GM04504 (cell line): ENCODE data around the gene SMCHD1.
"Not testable (repeated sequence)": the region's sequence is repeated elsewhere in the genome, so short reads cannot be mapped to it uniquely, and the experiment has no call there.

Experiments
- DNase-seq: peaks from one replicate; pipeline ENCODE4 v3.0.0-alpha.2; 2012; ENCODE audit warnings: low read depth

Gene SMCHD1

DNA sequence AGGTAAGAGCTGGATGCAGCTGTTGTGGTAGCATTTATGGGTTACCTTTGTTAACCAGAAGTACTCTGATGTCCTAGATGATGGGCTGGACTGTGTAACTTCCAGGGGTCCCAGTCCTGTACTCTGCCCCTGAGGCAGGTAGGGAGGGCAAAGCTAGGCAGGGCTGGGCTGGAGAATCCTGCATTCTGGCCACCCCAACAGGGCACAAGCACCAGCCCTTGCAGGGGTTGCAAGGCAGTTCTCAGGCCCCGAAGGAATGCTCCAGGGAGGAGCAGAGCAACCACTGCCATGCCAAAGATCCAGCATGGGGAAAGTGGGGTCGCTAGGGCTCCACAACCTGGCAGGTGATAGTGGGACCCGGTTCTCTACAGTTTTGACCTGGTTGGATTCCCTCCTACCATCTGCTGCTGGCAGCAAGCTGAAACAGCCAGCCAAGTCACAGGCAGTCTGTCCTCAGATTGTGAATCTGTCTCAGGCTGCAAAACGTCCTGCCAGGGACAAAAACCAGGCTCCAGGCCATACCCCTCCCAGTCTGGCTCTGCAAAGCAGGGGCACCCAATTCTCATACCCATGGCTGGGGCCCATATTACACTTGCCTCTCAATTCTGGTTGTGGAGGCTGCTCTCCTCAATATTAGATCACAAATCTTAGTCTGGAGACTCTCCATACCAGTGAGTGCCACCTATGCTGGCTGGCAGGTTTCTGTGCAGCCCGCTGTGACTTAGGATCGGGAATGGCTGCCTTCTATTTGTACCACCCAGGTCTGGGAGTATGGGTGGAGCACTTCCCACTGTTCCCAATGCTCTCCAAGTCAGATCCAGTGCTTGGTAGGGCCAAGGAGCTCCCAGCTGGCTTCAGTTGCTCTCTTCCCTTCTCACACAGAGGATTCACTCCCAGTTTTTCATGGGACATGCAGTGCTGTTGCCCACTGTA lies 61.1 kb downstream of the SMCHD1 start:
- no peak for DNase-seq

DNA sequence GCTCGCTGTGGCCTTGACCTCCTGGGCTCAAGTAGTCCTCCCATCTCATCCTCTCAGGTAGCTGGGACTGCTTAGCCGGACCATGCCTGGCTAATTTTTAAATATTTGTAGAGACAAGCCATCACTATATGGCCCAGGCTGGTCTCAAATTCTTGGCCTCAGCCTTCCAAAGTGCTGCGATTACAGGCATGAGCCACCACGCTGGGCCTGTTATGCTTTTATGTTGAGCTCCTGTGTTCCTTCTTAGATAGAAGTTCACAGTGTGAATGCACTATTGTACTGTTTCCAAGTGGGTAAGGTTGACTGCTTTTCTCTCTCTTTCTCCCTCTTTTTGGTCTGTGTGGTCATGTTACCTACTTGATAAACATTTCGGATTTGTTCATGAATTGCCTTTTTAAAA lies 61.9 kb downstream of the SMCHD1 start:
- DNase-seq, result no peak

GRCh38 chr18:2719040-2719439 lies 63.5 kb downstream of the SMCHD1 start:
- DNase-seq, result no peak

DNA sequence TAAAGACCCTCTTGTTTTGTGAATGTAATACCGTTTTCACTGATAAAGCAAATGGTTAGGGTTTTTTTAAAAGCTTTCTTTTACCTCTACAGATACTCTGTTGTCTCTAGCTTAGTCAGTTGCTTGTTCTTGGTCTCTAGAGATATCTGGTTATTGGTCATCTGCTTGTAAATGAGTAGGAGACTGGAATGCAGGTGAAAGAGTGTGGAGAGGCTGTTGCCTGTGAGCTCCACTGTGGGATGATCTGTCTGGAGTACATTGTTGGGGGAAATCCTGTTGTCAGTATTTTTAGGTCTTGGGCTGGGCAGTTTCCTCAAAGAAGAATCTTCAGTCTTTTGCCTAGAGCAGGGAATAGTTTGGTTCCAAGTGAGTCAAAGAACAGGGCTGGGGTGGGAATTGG lies 67.7 kb downstream of the SMCHD1 start:
- DNase-seq, result no peak

DNA sequence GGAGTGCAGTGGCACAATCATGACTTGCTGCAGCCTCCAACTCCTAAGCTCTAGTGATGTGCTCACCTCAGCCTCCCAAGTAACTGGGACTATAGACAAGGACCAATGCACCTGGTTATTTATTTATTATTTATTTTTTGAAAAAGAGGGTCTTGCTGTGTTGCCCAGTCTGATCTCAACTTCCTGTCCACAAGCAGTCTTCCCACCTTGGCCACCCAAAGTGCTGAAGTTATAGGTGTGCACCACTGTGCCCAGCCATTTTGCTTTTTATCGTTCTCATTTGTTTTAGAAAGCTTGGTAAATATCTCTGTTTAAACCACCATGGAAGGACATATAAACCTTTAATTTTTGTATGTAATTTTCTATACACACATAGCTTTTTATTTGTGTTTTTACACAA lies 74.2 kb downstream of the SMCHD1 start:
- DNase-seq, result no peak

DNA sequence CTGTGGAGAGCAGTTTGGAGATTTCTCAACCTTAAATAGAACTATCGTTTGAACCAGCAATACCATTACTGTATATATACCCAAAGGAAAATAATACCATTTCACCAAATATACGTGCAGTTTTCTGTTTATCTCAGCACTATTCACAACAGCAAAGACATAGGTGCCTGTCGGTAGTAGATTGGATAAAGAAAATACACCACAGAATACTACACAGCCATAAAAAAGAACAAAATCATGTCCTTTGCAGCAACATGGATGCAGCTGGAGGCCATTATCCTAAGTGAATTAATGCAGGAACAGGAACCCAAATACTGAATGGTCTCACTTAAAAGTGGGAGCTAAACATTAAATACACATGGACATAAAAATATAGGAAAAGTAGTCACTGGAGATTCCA lies 81.3 kb downstream of the SMCHD1 start:
- DNase-seq, result no peak

DNA sequence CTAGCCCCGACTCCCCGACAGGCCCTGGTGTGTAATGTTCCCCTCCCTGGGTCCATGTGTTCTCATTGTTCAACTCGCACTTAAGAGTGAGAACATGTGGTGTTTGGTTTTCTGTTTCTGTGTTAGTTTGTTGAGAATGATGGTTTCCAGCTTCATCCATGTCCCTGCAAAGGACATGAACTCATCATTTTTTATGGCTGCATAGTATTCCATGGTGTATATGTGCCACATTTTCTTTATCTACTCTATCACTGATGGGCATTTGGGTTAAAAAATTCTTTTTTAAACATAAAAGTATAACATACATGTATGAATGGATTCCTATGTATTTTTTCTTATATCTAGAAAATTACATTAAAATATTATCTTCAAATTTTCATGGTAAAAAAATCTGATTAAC lies 84.6 kb downstream of the SMCHD1 start:
- not testable (repeated sequence) for DNase-seq

DNA sequence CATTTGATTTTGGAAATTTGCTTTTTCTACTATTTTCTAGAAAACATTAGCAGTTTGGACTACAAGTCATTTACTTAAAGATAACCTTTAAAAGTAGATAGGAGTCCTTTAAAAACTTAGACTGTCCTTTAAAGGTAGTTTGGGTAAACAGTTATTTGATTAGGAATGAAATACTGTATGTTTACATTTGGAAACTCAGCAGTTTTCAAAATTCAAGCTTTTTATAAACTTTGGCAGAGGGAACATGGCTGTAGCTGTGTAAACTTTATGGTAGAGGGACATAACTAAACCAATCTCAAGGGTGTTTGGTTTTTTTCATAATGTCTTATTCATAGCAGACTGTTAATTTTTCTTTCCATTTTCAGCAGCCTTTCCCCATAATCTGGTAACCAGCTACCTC lies 90.7 kb downstream of the SMCHD1 start:
- no peak for DNase-seq

- DNase-seq, result no peak
These were observed 102.8 kb downstream of the SMCHD1 start for GRCh38 chr18:2758309-2758708.

DNA sequence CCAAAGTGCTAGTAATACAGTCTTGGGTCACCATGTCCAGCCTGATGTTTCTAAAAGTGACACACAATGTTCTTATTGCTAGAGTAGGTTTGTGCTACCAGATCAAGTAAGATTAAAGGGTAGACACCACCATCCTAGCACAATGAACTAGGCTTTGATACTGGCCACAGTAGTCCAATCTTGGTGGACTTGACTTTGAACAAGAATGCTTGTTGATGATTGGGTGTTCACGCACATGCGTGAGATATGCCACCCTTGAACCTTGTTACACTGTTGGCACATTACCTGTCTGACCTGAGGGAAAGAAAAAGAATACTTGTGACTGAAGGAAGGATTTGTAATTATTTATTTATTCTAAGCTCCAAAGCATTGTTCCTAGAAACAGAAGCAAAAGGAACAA lies 119.1 kb downstream of the SMCHD1 start:
- no peak for DNase-seq

DNA sequence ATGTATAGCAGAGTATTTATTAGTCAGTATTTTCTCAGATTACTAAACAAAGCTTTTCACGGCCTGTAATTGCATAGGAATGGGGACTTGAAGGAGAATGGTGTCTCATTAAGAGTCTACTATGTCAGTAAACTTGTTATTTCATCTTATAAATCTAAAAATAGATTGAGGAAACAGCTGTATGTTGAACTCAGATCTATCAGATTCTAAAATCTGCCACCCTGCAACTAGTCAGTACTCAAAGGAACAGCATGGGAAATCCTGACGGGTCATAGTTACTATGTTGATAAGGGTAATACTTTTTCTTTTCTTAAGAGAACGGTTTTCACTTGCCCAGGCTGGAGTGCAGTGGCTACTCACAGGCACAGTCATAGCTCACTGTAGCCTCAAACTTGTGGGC lies 121.1 kb downstream of the SMCHD1 start:
- DNase-seq, result no peak

- no peak for DNase-seq
These were observed 121.7 kb downstream of the SMCHD1 start for GRCh38 chr18:2777241-2777640.

DNA sequence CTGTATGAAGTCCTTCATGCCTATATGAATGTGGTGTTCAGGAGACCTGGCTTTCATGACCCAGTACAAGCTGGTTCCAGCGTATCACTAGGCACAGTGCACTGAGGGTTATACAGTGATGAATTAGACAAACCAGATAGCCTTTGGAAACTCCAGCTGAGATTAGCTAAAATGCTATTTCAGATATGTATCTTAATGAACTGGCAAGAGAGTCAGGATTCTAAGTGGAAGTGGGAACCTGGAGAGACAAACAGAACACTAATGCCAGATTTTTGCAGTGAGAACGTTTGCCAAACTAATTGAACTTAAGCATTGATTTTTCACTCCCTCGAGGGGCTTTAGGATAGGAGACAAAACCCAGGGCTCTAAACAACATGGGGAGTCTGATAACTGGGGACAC lies 125.2 kb downstream of the SMCHD1 start:
- no peak for DNase-seq

DNA sequence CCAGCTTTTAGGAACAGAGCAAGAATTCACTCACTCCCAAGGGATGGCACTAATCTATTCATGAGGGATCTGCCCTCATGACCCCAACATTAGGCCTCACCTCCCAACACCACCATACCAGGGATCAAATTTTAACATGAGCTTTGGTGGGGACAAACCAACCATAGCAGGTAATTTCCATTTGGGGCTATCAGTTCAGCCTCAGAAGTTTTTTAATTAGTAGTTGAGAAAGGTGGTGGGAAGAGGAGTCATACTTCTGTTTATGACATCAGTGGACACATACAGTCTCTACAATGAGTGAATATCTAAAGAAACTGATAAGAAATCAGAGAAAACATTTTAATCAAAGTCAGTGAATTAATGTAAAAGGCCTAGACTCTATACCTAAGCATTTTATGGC lies 131.7 kb downstream of the SMCHD1 start:
- DNase-seq, result no peak

DNA sequence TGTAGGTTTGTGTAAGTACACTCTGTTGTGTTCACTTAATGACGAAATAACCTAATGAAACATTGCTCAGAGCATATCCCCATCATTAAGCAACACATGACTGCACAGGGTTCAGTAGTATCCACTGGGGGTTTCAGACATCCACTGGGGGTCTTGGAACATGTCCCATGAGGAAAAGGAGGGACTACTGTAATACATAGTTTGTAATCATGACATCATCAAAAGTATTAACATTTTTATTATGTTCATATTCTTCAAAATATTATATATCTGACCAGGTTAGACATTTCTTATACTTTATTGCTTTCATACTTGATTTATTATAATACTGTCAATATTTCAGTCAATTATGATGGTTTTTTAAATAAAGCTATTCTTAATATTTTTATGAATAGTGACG lies 136.9 kb downstream of the SMCHD1 start:
- no peak for DNase-seq

DNA sequence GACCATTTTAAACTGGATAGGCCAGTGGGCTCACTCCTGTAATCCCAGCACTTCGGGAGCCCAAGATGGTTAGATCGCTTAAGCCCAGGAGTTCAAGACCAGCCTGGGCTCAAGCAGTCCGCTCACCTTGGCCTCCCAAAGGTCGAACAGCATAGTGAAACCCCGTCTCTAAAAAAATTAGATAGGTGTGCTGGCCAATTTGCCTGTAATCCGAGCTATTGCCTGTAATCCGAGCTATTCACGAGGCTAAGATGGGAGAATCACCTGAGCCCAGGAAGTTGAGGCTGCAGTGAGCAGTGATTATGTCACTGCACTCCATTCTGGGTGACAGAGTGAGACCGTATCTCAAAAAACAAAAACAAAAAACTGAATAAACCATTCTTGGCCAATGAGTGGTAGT lies 138.6 kb downstream of the SMCHD1 start:
- DNase-seq, result no peak

GRCh38 chr18:2797951-2798350 lies 142.4 kb downstream of the SMCHD1 start:
- DNase-seq, result no peak

DNA sequence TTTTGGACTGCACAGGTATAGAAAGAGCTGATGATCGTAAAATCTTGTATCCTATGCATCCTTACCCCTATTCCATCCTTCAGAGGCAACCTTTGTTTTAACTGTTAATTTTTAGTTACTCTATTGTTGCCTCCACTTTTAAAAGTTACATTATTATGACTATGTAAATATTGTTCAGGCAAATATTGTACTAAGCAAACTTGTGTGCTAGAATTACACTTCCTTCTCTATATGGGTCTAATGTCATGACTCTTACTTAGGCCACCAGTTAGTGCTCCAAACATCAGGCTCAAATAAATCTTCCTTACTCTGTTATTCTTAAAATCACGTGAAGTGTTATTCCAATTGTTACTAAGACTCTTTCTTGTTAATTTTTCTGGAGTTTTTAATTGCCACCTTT lies 143.8 kb downstream of the SMCHD1 start:
- no peak for DNase-seq

DNA sequence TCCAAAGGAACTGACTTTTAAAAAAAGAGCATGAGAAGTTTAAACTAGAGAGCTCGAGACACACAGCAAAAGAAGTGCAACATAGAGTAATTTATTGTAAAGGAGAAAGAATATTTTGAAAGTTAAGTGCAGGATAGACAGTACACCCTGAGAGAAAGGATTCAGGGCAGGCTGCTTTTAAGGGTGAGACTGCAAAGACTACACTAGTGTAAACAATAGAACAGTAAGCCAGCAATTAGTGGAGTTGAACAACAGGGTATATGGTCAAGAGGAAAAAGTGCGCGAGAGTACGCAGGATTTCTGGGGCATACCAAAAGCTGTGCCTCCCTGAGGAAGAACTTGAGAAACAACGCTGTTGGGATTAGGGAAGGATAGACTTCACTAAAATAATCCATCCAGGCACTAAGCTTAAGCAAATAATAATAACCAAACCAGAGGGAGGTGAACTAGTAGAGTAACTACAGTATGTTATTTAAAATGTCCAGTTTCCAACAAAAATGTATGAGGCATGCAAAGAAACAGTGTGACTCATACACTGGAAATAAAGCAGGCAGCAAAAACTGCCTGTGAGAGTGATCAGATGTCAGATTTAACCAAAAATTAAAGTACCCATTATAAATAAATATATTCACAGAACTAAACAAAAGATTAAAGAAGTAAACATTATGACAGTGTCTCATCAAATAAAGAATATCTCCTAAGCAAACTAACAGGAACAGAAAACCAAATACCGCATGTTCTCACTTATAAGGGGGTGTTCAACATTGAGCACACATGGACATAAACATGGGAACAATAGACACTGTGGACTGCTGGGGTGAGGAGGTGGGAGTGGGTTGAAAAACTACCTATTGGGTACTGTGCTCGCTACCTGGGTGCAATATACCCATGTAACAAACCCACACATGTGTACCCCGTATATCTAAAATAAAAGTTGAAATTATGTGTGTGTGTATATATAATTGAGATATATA lies 150.7 kb downstream of the SMCHD1 start:
- no peak for DNase-seq

- not testable (repeated sequence) for DNase-seq
These were observed 153.1 kb downstream of the SMCHD1 start for GRCh38 chr18:2808640-2809039.

- not testable (repeated sequence) for DNase-seq
These were observed 154.2 kb downstream of the SMCHD1 start for GRCh38 chr18:2809666-2810183.

DNA sequence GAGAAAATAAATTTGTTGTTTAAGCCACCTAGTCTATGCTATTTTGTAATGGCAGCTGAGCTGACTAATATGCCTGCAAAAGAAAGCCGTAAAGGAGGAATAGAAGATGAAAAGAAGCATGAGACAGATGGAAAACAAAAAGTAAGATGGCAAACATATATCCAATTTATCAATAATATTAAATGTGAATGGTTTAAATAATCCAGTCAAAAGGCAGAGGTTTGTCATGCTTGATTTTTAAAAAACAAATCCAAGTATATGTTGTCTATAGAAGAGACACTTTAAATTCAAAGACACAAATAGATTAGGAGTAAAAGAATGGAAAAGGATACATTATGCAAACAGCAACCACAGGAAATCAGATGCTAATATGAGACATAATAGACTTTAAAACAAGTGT lies 155.9 kb downstream of the SMCHD1 start:
- DNase-seq, result no peak

GRCh38 chr18:2814928-2815327 lies 159.4 kb downstream of the SMCHD1 start:
- DNase-seq, result no peak
